Measurements from ENCODE around the gene PSMD1.

PSMD1 gene

GRCh38 chr2:231127936-231128335, 71.3 kb downstream of the PSMD1 start:
- TF ChIP-seq CTCF (conservative IDR thresholded peaks at IDR 0.05; ENCODE audit: low read length) = no peak
- no peak overlapping the region for H3K4me3 ChIP-seq (ENCODE audit: low read length)
- DNase-seq (ENCODE audit: low read depth) = no peak

- H3K4me3 ChIP-seq (ENCODE audit: low read length) = no peak overlapping the region
- no peak for DNase-seq (ENCODE audit: low read depth)
- TF ChIP-seq CTCF (conservative IDR thresholded peaks at IDR 0.05; ENCODE audit: low read length) = no peak
Measured at GRCh38 chr2:231128541-231128940, 71.9 kb downstream of the PSMD1 start.

- DNase-seq (ENCODE audit: low read depth) = peak; percentile 34
- no peak overlapping the region for H3K4me3 ChIP-seq (ENCODE audit: low read length)
- TF ChIP-seq CTCF (conservative IDR thresholded peaks at IDR 0.05; ENCODE audit: low read length) = no peak
Measured at GRCh38 chr2:231129216-231129615, 72.5 kb downstream of the PSMD1 start.

GRCh38 chr2:231130336-231131056, 73.8 kb downstream of the PSMD1 start:
- DNase-seq (ENCODE audit: low read depth) = no peak
- no peak for TF ChIP-seq CTCF (conservative IDR thresholded peaks at IDR 0.05; ENCODE audit: low read length)
- H3K4me3 ChIP-seq (ENCODE audit: low read length) = no peak overlapping the region

- H3K4me3 ChIP-seq (ENCODE audit: low read length) = no peak overlapping the region
- TF ChIP-seq CTCF (conservative IDR thresholded peaks at IDR 0.05; ENCODE audit: low read length) = no peak
- DNase-seq (ENCODE audit: low read depth) = peak; percentile 48
Measured at GRCh38 chr2:231132129-231132528, 75.5 kb downstream of the PSMD1 start.

- DNase-seq (ENCODE audit: low read depth) = peak; percentile 77
- no peak overlapping the region for H3K4me3 ChIP-seq (ENCODE audit: low read length)
- TF ChIP-seq CTCF (conservative IDR thresholded peaks at IDR 0.05; ENCODE audit: low read length) = no peak
Measured at GRCh38 chr2:231133365-231134099, 76.9 kb downstream of the PSMD1 start.

Data from AG10803 (cell line).